HG03354 (cell line): ENCODE measurements around the gene RANGRF.

Source experiments
- ATAC-seq: cut with Tn5 transposase; IDR thresholded peaks from one replicate; pipeline ENCODE4 v1.9.1; 2021; ENCODE audit warnings: mild to moderate bottlenecking; ENCODE audit not compliant: unreplicated experiment, poor library complexity, severe bottlenecking

The RANGRF gene

DNA sequence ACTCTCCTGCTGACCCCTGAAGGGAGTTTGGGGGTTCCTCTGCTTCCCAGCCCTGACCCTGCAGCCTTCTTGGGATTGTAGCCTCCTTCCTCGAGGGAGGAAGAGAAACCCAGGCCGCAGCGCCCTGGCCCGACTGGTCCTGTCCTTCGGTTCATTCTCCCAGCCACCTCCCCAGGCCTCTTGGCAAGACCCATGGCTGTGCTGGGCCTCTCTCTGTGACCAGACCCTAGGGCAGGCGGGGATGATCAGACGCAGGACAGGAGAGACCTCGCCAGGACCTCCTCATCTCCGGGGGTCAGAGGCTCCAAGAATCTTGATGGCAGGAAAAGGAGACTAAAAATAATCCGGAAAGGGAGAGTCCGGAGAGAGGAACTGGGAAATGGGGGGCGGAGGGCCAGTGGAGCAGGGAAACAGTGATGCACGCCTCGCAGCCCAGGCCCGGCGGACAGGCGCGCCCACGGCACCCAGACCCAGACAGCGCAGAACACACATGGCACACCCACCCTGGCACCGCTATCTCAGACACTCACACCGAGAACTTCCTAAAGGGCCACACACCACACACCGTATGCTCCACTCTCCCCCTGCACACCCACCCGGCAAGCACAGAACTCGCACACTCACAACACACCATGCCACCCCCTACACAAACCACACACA lies 22.8 kb downstream of the RANGRF start:
- ATAC-seq, result no peak

- ATAC-seq, result no peak
These were observed 23.8 kb downstream of the RANGRF start for GRCh38 chr17:8312251-8312650.

GRCh38 chr17:8312726-8313600 lies 24.5 kb downstream of the RANGRF start:
- no peak for ATAC-seq

DNA sequence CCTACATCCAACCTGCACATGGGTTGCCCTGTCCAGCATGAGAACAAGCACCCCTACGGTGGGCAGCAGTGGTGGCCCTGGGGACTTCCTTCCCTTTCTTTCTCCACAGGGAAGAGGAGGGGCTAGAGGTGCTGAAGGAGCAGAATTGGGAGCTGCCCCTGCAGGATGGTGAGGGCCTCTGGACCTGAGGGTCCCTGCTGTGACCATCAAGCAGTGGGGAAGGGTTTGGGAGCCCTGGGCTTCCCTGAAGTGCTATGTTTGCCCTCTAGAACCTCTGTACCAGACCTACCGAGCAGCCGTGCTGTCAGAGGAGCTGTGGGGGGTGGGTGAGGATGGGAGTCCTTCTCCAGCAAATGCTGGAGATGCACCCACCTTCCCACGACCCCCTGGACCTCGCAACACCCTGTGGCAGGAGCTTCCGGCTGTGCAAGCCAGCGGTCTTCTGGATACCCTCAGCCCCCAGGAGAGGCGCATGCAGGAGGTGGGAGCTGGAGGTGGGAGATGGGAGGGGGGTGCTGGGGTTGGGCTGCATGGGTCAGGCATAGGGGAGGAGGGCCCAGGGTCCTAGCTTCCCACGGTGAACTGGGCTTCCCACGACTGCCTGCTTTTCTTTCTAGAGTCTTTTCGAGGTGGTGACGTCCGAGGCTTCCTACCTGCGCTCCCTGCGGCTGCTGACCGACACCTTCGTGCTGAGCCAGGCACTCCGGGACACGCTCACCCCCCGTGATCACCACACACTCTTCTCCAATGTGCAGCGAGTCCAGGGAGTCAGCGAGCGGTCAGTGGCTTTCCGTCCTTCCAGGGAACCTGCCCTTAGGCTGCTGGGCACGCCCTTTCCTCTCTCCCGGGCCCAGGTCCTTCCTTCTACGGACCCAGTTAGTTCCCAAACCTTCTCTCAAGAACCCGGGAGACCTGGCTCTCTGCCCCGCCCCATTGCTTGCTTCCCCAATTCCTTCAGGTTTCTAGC lies 26.6 kb downstream of the RANGRF start:
- ATAC-seq, result no peak

GRCh38 chr17:8315764-8316217 lies 27.3 kb downstream of the RANGRF start:
- ATAC-seq, result no peak

DNA sequence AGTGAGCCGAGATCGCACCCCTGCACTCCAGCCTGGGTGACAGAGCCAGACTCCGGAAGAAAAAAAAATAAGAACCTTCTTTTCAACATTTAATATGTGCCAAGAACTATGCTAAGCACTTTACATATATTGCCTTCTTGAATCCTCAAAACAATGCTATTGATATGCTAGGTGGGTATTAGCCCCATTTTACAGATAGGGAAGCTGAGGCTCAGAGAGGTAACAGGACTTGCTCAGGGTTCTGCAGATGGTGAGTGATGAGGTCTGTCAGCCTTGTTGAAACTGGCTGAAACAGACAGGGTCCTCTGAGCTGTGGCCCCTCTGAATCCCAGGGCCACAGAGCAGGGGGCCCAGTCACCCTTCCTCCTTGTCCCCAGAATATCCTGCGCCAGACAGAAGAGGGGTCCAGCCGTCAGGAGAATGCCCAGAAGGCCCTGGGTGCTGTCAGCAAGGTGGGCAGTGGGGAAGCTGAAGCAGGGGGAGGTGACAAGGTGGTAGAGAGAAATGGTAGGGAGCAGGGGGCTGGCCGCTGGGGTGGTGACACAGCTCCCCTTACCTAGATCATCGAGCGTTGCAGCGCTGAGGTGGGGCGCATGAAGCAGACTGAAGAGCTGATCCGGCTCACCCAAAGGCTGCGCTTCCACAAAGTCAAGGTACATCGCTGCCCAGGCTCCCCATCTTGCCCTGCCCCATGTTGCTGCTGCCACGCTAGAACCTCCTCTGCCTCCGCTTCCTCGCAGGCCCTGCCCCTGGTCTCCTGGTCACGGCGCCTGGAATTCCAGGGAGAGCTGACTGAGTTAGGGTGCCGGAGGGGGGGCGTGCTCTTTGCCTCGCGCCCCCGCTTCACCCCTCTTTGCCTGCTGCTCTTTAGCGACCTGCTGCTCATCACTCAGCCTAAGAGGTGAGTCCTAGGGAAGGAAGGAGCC lies 29.8 kb downstream of the RANGRF start:
- ATAC-seq, result no peak

DNA sequence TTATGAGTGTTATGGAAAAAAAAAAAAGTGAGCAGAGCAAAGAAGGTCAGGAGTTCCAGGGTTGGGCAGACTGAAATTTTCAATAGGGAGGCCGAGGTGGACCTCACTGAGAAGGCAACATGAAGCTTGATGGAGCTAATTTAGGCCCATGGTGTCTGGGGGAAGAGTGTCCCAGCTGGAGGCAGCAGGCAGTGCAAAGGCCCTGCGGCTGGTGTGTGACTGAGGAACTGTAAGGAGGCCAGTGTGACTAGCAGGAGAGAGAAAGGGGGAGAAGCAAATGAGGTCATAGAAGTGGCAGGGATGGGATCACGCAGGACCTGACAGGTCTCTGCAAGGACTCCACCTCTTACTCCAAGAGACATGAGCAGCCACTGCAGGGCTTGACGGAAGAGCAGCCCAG lies 31.8 kb downstream of the RANGRF start:
- no peak for ATAC-seq

DNA sequence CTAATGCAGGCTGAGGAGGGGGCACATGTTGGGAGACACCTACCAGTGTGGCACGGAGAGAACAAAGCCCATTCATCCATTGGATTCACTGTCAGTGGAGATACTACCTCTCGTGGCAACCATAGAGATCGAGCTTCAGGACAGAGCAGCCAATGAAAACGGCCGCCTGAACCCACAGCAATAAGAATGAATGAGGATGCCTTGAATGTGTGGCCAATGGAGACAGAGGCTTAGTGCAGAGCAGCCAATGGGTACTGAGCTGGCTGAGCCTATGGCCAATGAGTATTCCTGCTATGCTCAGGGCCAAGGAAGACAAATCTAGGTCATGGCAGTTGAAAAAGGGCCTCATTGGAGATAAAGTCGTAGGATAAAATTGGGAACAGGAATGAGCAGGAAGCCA lies 32.5 kb downstream of the RANGRF start:
- ATAC-seq, result no peak

DNA sequence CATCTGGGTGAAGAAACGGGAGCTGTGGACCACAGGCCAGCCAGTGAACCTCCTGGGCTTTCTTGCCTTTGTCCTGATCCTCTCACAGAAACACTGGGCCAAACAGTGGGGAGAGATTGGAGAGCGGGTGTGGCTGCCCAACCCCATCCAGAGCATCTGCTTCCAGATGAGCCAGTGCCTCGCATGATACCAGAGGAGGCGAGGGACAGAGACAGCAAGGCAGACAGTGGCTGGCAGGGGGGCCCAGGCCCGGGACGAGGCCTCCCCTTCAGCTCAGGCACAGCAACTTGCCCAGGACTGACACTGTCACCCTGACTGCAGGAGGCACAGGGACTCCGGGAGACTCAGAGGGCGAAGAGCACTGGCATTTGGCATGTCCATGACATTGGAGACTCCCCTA lies 33.6 kb downstream of the RANGRF start:
- no peak for ATAC-seq

DNA sequence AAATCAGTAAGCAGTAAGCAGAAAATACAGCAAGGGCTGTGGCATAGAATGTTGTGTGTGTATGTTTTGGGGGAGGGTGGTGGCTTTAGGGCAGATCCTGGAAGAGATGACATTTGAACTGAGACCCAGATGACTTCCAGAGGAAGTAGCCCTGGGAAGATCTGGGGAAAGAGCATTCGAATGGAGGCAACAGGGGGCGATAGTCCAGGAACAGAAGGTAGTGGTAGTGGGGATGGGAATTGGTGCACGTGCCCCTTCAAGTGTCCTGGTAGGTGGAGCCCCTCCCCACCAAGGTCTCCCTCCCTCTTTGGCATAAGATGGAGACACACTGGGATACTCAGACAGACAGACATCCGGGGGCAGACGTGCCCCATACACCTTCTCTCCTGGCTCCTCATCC lies 35.7 kb downstream of the RANGRF start:
- ATAC-seq, result no peak

DNA sequence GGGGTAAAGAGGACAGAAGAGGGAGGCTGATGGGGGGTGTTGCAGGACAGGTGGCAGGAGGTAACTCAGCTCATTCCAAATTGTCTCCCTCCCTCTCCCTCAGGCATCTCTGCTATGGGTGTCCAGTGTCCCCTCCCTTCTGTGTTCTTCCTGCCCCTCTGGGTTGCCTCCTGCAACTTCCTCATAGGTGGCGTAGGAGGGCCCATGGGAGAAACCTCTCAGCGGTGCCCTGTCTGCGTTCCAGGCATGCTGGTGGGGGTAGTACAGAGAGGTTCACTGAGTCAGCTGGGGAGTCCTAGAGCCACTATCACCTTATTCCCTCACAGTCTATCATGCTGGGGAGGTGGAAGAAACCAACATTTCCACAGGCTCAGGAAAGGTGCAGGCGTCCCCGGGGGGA lies 36.5 kb downstream of the RANGRF start:
- no peak for ATAC-seq

DNA sequence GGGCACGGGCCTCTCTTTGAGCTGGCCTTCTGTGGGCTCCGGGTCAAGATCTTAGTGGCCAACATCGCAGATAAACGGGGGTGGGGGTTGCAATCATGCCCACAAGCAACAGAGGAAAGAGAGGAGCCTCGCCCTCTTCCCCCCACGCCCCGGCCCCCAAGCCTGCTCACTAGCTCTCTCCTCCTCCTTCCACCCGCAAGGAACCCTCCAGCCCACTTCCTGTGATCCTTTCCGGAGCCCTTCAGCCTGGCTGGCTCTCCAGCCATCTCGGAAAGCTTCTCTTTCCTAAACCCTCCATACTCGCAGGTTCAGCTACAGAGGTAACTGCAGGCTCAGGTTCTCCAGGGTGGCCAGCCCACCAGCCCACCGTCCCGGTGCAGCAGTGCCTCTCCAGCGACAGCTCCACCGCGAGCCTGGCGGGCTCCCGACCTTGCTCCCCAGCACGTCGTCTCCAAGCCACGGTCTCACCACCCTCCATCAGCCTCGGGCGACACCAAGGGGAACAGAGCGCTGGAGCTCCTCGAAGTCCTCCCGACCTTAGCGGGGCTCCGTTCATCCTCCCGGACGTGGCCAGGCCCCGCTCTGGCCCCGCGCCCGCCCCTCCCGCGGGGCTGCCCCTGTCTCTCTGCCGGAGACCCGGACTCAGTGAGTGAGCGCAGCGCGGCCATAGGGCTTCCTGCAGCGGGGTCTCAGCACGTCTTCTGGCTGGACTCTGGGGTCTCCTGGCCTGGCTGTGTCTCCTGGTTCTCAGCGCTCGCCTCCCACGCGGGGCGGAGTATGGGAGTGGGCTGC lies 38.2 kb downstream of the RANGRF start:
- no peak for ATAC-seq

DNA sequence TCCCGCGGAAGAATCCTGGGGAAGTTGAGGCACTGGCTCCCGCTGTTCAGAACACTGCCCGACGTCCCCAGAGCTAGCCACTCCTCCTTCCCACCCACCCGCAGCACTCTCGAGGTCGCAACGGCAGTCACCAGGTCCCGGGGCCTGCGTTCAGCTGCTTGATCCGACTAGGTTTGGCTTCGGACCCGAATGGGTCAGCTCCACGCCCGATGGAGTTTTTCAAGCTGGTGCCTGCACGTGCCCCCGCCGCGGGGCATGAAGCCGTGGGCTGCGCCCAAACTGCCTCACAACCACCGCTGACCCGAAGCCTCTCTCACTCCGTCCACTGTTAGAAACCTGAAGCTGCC lies 38.8 kb downstream of the RANGRF start:
- ATAC-seq, result no peak

DNA sequence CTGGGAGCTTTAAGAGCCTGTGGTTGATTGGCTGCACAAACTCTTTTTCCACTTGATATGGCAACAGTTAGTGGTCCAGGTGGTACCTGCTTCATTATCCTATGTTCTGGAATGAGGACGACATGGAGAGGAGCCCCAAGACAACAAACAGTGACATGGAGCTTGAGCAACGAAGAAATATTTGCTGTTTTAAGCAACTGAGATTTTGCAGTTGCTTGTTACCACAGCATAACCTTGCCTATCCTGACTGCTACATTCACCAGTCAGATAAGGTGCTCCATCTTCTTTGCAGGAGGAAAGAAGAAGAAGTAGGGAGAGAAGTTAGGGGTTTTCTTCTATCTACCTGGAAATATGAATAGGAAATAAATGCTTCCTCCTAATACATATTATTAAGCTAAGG lies 43.7 kb downstream of the RANGRF start:
- ATAC-seq, result no peak

- no peak for ATAC-seq
These were observed 44.2 kb downstream of the RANGRF start for GRCh38 chr17:8332688-8333087.

- ATAC-seq, result no peak
These were observed 44.8 kb downstream of the RANGRF start for GRCh38 chr17:8333281-8333680.

GRCh38 chr17:8337802-8338752 lies 49.6 kb downstream of the RANGRF start:
- no peak for ATAC-seq
